Testis (tissue), 5 donors: ENCODE results near the gene GPHN. TPM values are rescaled to one million over a fixed set of nuclear protein-coding genes. Genes with fewer than 3 reads are reported as not detected.

Source experiments
- DNase-seq: peaks from one replicate; pipeline ENCODE4 v3.0.0-alpha.2; 2019
- H3K27ac ChIP-seq, 2 donors: fragments of 200-600 bp; sonication (generic); one replicate each; pipeline ENCODE4 v1.5.1; 2019
- H3K27me3 ChIP-seq: fragments of 200-600 bp; sonication (generic); one replicate; pipeline ENCODE4 v1.5.1; 2019
- H3K36me3 ChIP-seq: fragments of 200-600 bp; sonication (generic); one replicate; pipeline ENCODE4 v1.5.1; 2017; ENCODE audit warnings: low read depth; ENCODE audit errors: missing control alignments
- H3K4me1 ChIP-seq: fragments of 200-600 bp; sonication (generic); one replicate; pipeline ENCODE4 v1.5.1; 2019
- H3K4me3 ChIP-seq, 2 donors: fragments of 200-600 bp; sonication (generic); one replicate each; pipeline ENCODE4 v1.5.1; 2017 to 2019
- H3K9me3 ChIP-seq: fragments of 200-600 bp; sonication (generic); one replicate; pipeline ENCODE4 v1.5.1; 2017
- POLR2A ChIP-seq: fragments of 450-650 bp; IDR thresholded peaks from one replicate; pipeline ENCODE4 v1.6.1; 2017; ENCODE audit warnings: antibody characterized with exemption, mild to moderate bottlenecking, moderate library complexity
- WGBS, 2 donors: methylation state at CpG; one replicate each; pipeline ENCODE4 v1.1.5; 2018; 5-methylcytosine and 5-hydroxymethylcytosine counted together
- intact Hi-C: fragments of 100-400 bp; cut with DNase I; formaldehyde crosslinking; loops from one replicate; pipeline ENCODE4 v1.15.1; 2023; ENCODE audit warnings: low total_unique reads
- long read RNA-seq, 2 donors: transcript quantifications; one replicate each; lab custom pipeline, GENCODE V29; 2026
- polyA plus RNA-seq: library from polyadenylated mRNA; stranded (reverse); fragments of 350-450 nt; fragmentation: Illumina TruSeq; extraction: RNeasy Lipid Tissue Mini Kit (QIAGEN cat#74804); gene quantifications from one replicate; pipeline ENCODE4 v1.2.3, GENCODE V29; 2014; ENCODE audit warnings: low read depth, low replicate concordance; ENCODE audit not compliant: insufficient read depth
- total RNA-seq, 2 donors: library from RNA; depleted of rRNA; stranded (reverse); fragments of >200 nt; gene quantifications; one replicate each; pipeline ENCODE4 v1.2.3, GENCODE V29; 2016
- TF ChIP-seq, protein P1 (sequence below), 3 experiments: fragments of 450-650 bp in 2 of 3; fragments of 200-600 bp in 1 of 3; sonication (generic) in 1 of 3; IDR thresholded peaks; one replicate each; pipeline ENCODE4 v1.5.1; 2016 to 2019; ENCODE audit warnings: antibody characterized with exemption in 3 of 3, mild to moderate bottlenecking in 2 of 3, moderate library complexity in 1 of 3

GPHN gene
- total RNA-seq (10 to 100 TPM; 25.4 to 26.5 TPM), polyA plus RNA-seq (14.2 TPM)
- long read RNA-seq, donor 1, full-length matches to known transcripts, result 5 of 5 reads
- long read RNA-seq, donor 1, partial matches to known transcripts, result 0 of 5 reads
- long read RNA-seq, donor 1, other reads (novel, unspliced or antisense), result 0 of 5 reads
- long read RNA-seq, donor 2, full-length matches to known transcripts, result 2 of 2 reads
- long read RNA-seq, donor 2, partial matches to known transcripts, result 0 of 2 reads
- long read RNA-seq, donor 2, other reads (novel, unspliced or antisense), result 0 of 2 reads

DNA sequence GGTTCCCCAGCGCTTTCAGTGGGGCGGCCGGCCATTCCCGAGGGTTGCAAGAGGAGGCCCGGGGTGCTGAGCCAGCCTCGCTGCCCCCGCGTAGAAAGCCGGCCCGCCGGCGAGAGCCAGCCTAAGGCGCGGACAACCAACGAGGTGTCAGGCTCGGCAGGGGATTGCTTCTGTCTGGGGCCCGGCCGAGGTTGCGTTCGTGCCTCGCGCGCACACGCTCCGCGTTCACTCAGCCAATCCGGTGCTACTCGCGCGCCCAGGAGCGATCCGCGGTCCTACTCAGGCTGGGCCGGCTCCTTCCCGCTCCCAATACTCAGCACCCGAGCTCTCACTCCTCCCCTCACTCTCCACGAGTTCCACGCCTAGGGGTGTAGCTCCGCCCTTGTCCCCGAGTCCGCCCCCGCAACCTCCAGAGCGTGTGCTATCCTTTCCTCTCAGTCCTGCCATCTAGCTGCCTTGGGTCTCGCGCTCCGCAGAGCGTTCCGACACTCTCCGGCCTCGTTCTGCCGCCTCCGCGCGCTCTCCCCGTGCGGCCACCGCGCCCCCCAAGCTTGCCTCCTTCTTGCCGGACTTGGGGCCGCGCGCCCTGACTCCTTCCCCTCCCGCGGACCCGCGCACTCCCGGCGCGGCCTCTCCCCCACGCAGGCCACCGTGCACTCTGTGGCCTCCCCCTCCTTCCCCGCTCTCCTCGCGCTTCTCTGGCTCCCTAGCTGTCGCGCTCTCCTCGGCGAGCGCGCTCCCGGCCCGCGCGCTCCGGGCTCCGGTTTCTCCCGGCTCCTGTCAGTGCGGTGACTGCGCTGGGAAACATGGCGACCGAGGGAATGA, at the start of gene GPHN:
Gene GPHN (plus strand): TSS at position 426 of the 825 bp plus-strand sequence.
- Histone ChIP-seq H3K36me3 (no peaks in the 10 kb centered on the region), H3K4me1 (peaks cover 10% of the 10 kb centered on the region), H3K9me3 (no peaks in the 10 kb centered on the region), H3K27ac (peak within 1 kb of the TSS; percentile 84 to 95), H3K27me3 (no peaks in the 10 kb centered on the region), H3K4me3 (peak within 1 kb of the TSS; percentile 86 to 88)
- WGBS, 2 donors, result 0 to 1% methylated on average over 41 to 78 of the region's 91 CpGs
- peak; percentile 98 for DNase-seq
- intact Hi-C loops, result no loop called here
- peak; percentile 40 for TF ChIP-seq POLR2A
- TF ChIP-seq, protein P1, sequence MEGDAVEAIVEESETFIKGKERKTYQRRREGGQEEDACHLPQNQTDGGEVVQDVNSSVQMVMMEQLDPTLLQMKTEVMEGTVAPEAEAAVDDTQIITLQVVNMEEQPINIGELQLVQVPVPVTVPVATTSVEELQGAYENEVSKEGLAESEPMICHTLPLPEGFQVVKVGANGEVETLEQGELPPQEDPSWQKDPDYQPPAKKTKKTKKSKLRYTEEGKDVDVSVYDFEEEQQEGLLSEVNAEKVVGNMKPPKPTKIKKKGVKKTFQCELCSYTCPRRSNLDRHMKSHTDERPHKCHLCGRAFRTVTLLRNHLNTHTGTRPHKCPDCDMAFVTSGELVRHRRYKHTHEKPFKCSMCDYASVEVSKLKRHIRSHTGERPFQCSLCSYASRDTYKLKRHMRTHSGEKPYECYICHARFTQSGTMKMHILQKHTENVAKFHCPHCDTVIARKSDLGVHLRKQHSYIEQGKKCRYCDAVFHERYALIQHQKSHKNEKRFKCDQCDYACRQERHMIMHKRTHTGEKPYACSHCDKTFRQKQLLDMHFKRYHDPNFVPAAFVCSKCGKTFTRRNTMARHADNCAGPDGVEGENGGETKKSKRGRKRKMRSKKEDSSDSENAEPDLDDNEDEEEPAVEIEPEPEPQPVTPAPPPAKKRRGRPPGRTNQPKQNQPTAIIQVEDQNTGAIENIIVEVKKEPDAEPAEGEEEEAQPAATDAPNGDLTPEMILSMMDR (IDR thresholded peaks at IDR 0.05), result peak in 2 of 3 experiments; percentile 9 to 18

DNA sequence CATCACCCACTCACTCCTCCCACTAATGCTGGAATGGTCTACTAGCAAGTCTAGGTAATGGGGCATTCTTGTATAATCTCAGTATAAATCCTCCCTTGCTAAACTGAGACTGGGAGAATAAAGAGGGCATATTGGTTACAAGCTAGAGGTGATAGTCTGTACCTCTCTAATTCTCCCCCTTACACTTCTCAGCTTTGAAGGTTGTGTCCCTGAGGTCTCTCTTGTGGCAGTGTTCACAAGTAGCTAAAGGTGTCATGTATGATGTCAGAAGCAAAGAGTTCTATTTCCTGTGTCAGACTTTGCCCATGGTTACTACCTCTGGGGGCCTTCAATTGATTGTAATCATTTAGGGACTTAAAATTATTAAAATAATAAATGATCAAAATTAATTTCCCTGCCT, 48.3 kb upstream of the GPHN start:
- Histone ChIP-seq H3K9me3 (no peaks in the 10 kb centered on the region), H3K27me3 (no peaks in the 10 kb centered on the region), H3K4me1 (no peaks in the 10 kb centered on the region), H3K27ac (no peak overlapping the region), H3K4me3 (no peak overlapping the region), H3K36me3 (no peaks in the 10 kb centered on the region)
- DNase-seq, result no peak
- TF ChIP-seq, protein P1 (IDR thresholded peaks at IDR 0.05), result no peak
- no peak for TF ChIP-seq POLR2A
- intact Hi-C loops, result no loop called here

DNA sequence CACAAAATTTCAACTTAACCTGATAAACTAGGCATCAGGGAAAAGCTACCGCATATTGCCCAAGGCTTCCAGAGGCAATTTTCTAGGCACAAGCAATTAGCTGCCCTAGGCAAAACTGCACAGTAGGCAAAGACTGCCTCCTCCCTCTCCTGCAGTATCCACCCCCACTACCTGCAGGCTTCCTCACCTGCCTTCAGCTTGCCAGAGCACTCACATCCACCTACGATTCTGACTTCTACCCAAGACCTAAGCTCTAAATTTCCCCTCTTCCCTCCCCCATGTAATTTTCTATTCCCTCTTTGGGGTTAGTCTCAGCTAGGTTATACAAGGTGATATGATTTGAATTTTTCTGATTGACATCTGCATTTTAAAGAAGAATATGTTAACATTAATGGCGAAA, 43.7 kb upstream of the GPHN start:
- Histone ChIP-seq H3K27me3 (no peaks in the 10 kb centered on the region), H3K4me1 (no peaks in the 10 kb centered on the region), H3K36me3 (no peaks in the 10 kb centered on the region), H3K9me3 (no peaks in the 10 kb centered on the region), H3K4me3 (no peak overlapping the region), H3K27ac (no peak overlapping the region)
- no peak for DNase-seq
- TF ChIP-seq, protein P1 (IDR thresholded peaks at IDR 0.05), result no peak
- TF ChIP-seq POLR2A, result no peak
- WGBS, 2 donors, result 95 to 98% methylated on average over 3 of the region's 3 CpGs
- intact Hi-C loops, result no loop called here

DNA sequence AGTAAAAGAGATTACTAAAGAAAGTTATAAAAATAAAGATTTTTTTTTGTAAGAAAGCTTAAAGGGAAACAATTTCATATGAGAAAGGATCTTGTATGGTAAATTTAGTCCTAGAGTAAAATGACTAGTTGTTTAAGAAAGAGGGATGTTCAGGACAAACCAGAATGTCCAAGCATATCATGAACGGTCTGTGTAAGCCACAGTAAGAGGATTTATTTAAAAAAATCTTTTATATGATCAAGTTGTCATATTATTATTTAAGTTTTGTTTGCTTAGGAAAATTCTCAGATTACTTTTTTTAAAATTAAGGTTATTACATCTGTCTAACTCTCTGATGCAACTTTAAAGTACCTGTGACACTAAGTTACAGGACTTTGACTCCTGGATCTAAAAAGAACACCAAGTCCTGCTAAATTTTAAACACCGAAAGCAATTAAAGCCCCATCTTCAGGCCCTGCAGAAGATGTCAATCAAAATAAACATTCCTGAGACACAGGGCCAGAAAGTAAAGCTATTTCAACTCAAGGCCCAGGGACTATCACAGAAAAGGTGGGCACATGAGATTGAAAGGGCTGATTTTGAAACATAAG, 39.1 kb upstream of the GPHN start:
- no peak overlapping the region for H3K4me3 ChIP-seq
- no peaks in the 10 kb centered on the region for H3K27me3 ChIP-seq
- DNase-seq, result no peak
- no peak overlapping the region for H3K27ac ChIP-seq
- TF ChIP-seq POLR2A, result no peak
- TF ChIP-seq, protein P1 (IDR thresholded peaks at IDR 0.05), result no peak
- no peaks in the 10 kb centered on the region for H3K4me1 ChIP-seq
- H3K9me3 ChIP-seq, result no peaks in the 10 kb centered on the region
- H3K36me3 ChIP-seq, result peaks cover 2% of the 10 kb centered on the region
- 86 to 91% methylated on average over 2 of the region's 2 CpGs for WGBS, 2 donors
- intact Hi-C loops, result no loop called here
